Body of pancreas (tissue), 4 donors: Measurements from ENCODE around the gene DEFB112.

Experiments
- POLR2A ChIP-seq, 3 donors: fragments of 450-650 bp; IDR thresholded peaks; one replicate each; pipeline ENCODE4 v1.6.1; 2016; ENCODE audit warnings: antibody characterized with exemption in 3 of 3, mild to moderate bottlenecking in 2 of 3
- TF ChIP-seq, protein P1 (sequence below), 7 experiments: fragments of 450-650 bp in 4 of 7; fragments of 200-600 bp in 3 of 7; sonication (generic) in 3 of 7; IDR thresholded peaks; one replicate each; pipeline ENCODE4 v1.5.1; 2016 to 2019; ENCODE audit warnings: antibody characterized with exemption in 7 of 7

GRCh38 chr6:50030777-50031562 is 18.8 kb downstream of the DEFB112 start:
- no peak for TF ChIP-seq POLR2A (IDR thresholded peaks at IDR 0.05)
- TF ChIP-seq, protein P1, sequence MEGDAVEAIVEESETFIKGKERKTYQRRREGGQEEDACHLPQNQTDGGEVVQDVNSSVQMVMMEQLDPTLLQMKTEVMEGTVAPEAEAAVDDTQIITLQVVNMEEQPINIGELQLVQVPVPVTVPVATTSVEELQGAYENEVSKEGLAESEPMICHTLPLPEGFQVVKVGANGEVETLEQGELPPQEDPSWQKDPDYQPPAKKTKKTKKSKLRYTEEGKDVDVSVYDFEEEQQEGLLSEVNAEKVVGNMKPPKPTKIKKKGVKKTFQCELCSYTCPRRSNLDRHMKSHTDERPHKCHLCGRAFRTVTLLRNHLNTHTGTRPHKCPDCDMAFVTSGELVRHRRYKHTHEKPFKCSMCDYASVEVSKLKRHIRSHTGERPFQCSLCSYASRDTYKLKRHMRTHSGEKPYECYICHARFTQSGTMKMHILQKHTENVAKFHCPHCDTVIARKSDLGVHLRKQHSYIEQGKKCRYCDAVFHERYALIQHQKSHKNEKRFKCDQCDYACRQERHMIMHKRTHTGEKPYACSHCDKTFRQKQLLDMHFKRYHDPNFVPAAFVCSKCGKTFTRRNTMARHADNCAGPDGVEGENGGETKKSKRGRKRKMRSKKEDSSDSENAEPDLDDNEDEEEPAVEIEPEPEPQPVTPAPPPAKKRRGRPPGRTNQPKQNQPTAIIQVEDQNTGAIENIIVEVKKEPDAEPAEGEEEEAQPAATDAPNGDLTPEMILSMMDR (IDR thresholded peaks at IDR 0.05) = no peak
